GM18505 (cell line): Measurements from ENCODE around the gene PARK7.
"Not testable (repeated sequence)": the region's sequence is repeated elsewhere in the genome, so short reads cannot be mapped to it uniquely, and the experiment has no call there.

Experiments
- ATAC-seq: cut with Tn5 transposase; IDR thresholded peaks from one replicate; pipeline ENCODE4 v1.9.1; 2021; ENCODE audit not compliant: unreplicated experiment
- POLR2A ChIP-seq: IDR thresholded peaks from 4 replicates; pipeline ENCODE4 v1.6.1; 2011; ENCODE audit warnings: borderline replicate concordance; ENCODE audit not compliant: insufficient read depth, insufficient read length; ENCODE audit errors: extremely low read depth

Gene PARK7

DNA sequence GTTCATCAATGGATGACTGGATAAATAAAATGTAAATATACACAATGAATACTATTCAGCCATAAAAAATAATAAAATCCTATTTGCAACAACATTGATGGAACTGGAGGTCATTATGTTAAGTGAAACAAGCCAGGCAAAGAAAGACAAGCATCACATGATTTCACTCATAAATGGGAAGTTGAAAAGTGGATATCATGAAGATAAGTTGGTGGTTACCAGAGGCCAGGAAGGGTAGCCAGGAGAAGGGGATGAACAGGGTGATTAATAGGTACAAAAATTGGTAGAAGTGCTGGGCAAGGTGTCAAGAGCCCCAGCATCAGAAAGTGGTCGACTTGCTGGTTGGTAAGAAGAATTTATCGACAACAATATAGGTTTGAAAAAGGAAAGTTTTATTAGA is 1.3 kb upstream of the PARK7 start:
- no peak for ATAC-seq
- TF ChIP-seq POLR2A: no peak

DNA sequence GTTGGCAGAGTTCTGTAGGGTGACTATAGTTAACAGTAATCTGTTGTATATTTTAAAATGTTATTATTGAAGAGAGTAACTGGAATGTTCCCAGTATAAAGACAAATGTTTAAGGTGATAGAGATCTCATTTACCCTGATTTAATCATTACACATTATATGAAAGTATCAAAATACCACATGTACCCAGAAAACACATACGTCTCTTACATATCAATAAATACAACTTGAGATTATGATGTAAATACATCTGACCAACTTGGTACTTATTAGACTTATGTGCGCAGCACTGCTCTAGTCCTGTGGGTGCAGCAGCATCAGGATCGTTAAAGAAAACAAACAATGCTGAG is 670 bp upstream of the PARK7 start:
- no peak for TF ChIP-seq POLR2A
- ATAC-seq: no peak

DNA sequence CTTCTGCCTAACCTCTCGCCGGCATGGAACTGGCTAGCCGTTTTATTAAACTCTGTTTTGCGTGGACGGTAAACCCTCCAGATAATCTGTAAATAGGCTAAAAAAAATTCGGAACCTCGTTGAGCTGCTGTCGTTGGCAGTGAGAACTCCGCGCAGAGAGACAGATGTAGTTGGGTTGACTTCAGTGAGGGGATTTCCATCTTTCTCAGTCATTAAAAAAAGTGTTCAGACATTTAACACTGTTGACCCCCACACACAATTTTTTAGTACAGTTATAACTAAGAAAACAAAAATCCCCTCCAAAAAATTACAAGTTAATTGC is 464 bp downstream of the PARK7 start:
- ATAC-seq: peak; percentile 4
- TF ChIP-seq POLR2A: no peak

DNA sequence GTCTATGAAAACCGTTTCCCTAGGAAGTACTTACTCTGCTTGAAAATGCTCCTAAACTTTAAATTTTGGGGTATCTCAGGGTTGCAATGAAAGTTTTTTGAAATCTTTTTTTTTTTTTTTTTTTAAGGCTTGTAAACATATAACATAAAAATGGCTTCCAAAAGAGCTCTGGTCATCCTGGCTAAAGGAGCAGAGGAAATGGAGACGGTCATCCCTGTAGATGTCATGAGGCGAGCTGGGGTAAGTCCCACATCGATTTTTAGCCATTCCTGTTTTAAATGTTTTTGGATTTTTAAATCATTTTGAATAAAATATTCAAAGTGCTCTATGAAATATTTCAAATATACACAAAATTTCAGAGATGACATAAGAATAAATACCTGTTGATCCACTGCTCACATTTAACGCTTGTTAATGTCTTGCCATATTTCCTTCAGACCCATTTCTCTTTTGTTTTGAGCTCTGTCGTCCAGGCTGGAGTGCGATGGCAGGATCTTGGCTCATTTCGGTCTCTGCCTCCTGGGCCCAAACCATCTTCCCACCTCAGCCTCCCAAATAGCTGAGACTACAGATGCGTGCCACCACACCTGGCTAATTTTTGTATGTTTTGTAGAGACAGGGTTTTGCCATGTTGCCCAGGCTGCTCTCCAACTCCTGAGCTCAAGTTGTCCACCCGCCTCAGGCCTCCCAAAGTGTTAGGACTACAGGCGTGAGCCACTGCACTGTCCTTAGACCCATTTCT is 1.3 kb downstream of the PARK7 start:
- TF ChIP-seq POLR2A: no peak
- ATAC-seq: no peak

DNA sequence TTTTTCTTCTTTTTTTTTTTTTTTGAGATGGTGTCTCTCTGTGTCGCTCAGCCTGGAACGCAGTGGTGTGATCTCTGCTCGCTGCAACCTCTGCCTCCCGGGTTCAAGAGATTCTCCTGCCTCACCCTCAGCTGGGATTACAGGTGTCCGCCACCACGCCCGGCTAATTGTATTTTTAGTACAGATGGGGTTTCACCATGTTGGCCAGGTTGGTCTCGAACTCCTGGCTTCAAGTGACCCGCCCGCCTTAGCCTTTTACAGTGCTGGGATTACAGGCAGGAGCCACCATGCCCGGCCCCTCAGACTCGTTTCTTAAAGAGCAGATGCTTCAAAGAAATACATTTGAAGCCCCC is 1.8 kb downstream of the PARK7 start:
- ATAC-seq: not testable (repeated sequence)

DNA sequence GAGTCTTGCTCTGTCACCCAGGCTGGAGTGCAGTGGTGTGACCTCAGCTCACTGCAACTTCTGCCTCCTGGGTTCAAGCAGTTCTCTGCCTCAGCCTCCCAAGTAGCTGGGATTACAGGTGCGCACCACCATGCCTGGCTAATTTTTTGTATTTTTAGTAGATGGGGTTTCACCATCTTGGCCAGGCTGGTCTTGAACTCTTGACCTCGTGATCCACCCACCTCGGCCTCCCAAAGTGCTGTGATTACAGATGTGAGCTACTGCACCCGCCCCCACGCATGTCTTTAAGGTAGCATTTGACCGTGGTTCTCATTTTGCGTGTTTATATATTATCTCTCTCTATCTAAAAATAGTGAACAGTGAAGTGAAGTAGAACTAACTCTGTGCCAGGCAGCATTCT is 2.3 kb downstream of the PARK7 start:
- not testable (repeated sequence) for ATAC-seq

DNA sequence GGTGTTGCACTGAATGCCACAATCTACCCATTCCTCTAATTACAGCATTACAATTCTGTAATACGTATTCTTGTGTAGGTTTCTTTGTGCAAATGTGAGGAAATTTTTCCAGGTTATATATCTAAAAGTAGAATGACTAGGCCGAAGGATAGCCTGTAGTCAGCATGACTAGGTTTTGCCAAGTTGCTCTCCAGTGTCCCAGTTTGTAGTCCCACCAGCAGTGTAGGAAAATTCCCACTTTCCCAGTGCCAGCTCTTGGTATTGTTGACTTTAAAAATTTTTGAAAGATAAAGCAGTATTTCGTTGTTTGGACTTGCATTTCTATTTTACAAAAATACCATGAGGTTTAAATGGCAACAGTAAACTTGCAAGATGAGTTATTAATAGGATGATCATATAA is 3.0 kb downstream of the PARK7 start:
- ATAC-seq: no peak
- no peak for TF ChIP-seq POLR2A

DNA sequence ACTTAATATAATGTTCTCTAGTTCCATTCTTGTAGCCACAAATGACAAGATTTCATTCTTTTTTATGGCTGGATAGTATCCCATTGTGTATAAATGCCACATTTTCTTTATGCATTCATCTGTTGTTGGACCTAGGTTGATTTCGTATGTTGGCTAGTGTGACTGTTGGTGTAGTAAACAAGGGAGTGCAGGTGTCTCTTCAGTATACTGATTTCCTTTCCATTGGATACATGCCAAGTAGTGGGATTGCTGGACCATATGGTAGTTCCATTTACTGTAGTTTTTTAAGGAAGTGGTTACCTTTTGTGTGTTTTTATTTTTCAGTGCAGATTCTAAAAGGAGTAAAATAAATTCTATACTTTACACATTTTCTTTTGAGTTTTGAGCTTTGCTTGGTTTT is 5.7 kb downstream of the PARK7 start:
- ATAC-seq: no peak
- no peak for TF ChIP-seq POLR2A

DNA sequence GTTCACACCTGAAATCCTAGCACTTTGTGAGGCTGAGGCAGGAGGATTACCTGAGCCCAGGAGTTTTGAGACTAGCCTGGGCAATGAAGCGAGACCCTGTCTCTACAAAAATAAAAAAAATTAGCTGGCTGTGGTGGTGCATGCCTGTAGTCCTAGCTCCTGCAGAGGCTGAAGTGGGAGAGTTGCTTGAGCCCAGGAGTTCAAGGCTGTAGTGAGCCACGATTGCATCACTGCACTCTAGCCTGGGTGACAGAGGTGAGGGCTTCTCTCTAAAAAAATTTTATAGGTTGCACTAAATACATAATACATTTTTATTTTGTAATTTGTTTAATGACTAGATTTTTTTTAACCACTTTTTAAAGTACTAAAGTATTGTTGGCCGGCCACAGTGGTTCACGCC is 6.1 kb downstream of the PARK7 start:
- TF ChIP-seq POLR2A: no peak
- ATAC-seq: no peak

DNA sequence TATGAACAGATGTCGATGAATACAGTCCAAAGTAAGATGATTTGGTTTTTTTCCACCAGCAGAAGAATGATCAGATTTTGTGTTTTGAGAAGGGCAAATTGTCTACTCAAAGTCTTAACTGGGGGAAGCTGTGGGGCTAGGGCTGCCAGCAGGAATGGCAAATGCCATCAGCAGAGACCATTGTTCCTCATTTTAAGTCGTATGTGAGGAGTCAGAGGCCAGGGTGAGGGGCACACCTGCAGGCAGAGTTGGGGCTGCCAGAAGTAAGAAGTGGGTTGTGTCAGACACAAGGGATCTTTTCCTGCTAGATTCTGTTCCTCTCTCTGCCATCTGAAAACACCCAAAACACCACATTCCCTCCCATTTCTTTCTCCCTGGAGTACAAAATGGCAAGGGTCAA is 8.7 kb downstream of the PARK7 start:
- TF ChIP-seq POLR2A: no peak
- no peak for ATAC-seq

DNA sequence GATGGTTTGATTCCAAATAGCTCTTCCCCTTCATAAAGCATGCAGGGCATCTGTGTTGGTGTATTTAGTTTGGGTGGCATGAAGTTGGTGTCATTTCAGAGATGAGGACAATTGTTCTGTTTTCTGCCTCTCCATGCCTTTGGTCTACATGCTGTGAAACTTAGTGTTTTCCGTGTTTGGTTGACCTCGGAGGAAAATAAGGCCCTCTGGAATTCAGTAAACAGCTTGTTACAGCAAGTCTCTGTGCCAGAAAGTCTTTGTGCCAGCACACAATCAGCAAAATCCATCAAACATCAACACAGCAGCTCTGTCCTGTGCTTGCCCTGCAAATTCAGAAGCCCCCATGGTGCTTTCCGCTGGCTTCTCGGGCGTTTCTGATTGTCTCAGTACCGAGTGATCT is 9.5 kb downstream of the PARK7 start:
- no peak for ATAC-seq

DNA sequence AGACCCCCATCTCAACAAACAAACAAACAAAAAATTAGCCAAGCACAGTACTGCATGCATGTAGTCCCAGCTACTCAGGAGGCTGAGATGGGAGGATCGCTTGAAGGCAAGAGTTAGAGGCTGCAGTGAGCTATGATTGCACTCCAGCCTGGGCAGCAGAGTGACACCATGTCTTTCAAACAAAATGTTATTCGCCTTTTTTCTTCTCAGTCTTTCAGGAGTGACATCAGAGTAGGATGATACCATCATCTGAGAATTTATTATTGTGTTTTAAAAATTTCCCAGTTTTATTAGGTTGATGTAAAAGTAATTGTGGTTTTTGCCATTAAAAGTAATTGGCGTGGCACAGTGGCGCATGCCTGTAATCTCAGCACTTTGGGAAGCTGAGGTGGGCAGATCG is 10.8 kb downstream of the PARK7 start:
- no peak for TF ChIP-seq POLR2A
- no peak for ATAC-seq

More for the DNA sequence above, 9.5 kb downstream of the PARK7 start:
- TF ChIP-seq POLR2A: no peak

DNA sequence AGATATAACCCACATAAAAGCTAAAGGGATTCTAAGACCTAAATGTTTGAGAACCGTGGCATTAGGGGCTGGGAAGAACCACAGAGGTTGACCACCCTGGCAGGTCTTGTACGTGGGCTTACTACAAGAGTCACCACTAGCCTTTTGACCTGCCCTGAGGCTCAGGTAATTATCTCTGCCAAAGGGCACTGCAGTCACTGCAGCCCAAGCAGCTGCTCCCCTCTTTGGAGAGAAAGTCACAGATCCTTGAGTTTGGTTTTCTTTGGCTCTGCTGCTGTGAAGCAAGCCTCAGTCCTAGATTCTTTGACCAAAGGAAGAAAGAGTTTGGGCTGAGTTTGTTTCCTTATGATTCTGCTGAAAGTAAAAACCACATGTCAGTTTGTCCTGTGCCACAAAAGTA is 11.6 kb downstream of the PARK7 start:
- no peak for ATAC-seq

DNA sequence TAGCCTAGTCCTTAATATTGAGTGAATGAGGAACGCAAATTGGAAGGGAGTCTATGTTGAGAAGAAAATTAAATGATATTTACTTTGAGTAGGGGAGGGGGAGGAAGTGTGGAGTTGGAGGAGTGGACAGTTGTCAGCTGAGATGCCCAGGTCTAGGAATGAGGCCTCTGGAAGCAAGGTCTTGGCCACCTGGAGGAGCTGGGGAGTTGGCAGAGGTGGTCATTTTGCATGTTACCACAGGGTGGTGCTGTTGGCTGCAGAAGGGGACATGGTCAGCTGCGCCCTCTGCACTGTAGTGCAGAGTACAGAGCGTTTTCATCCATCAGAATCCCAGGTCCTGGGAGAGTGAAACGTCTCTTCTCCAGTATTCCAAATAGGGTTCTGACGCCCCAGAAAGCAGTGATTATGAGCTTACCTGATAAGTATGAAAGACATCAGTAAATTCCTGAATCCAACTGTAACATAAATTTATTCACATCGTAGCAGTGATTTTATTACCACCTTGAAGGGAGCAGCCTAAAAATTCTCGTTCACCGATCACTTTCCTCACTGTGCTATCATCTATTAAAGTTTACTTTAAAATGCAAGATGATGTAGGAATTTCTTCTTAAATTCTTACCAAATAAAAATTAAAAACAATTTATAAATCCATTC is 13.8 kb downstream of the PARK7 start:
- no peak for TF ChIP-seq POLR2A
- no peak for ATAC-seq

More for the DNA sequence above, 11.6 kb downstream of the PARK7 start:
- TF ChIP-seq POLR2A: no peak

DNA sequence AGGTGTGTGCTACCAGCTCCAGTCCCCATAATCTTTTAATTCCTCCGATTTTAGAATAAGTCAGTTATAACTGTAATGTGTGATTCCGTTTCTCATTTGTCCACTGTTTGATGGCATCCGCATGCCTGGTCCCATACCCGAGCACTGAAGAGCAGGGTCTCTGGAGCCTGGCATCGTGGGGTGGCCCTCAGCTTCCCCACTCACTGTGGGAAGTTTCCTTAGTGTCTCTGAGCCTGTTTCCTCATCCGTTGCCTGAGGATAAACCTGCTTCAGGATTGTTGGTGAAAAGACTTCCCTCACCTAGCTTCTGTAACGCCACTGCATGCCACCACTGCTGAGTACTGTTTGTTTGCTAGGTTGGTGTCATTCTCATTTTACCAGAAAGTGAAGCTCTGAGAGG is 19.5 kb downstream of the PARK7 start:
- TF ChIP-seq POLR2A: no peak

DNA sequence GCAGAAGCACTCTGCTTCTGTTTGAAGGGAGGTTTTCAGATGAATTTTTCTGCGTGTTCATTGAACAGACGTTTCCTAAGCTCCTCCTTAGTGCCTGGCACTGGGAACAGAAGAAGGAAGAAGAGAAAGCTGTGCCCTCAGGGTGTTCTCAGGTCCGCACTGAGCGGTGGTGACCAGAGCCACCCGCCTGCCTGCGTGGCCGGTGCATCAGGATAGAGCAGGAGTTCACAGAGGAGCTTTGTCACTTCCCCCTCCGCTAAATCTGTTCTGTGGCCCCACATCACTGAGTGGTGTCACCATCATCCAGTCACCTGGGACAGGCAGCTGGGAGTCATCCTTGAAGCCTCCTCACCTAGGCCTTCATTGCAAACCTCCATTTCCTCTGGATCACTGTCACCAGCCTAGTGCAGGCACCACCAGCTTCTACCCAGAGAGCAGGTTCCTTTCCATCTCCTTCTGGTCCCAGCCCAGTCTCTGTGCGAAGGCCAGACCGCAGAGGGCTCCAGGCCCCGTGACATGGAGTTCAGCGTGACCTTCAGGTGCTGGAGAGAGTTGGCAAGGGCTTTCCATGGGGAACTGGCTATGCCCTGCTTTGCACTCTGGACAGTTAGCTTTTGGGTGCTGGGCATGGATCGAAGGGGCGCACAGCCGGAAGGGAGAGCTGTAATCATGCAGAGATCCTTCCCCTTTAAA is 21.7 kb downstream of the PARK7 start:
- no peak for TF ChIP-seq POLR2A
- ATAC-seq: no peak

More for the DNA sequence above, 19.5 kb downstream of the PARK7 start:
- ATAC-seq: no peak
